ENCODE measurements around the gene NIPSNAP2. TPM values are rescaled to one million over a fixed set of nuclear protein-coding genes. Genes with fewer than 3 reads are reported as not detected.
"Not testable (repeated sequence)": the region's sequence is repeated elsewhere in the genome, so short reads cannot be mapped to it uniquely, and the experiment has no call there.

NIPSNAP2 gene
- total RNA-seq, 2 experiments from 2014 or later: 54.2 to 56.7 TPM

GRCh38 chr7:55939514-55940123 is 24.8 kb upstream of the NIPSNAP2 start:
- Mint-ChIP-seq H3K4me3 (no peak overlapping the region), H3K27me3 (no peaks in the 10 kb centered on the region), H3K27ac (no peak overlapping the region), H3K36me3 (ENCODE audit: low read depth) (peaks cover 29% of the 10 kb centered on the region), H3K4me1 (ENCODE audit: low read depth) (no peaks in the 10 kb centered on the region), H3K9me3 (peaks cover 44% of the 10 kb centered on the region)
- ChIA-PET POLR2A (no interaction called here), CTCF (no interaction called here)
- TF ChIP-seq CTCF (IDR thresholded peaks at IDR 0.05): no peak
- ATAC-seq (no peak), DNase-seq (no peak)
- intact Hi-C loops (cut with micrococcal nuclease): no loop called here

GRCh38 chr7:55946545-55946944 is 17.8 kb upstream of the NIPSNAP2 start:
- Mint-ChIP-seq H3K27me3 (no peaks in the 10 kb centered on the region), H3K4me1 (ENCODE audit: low read depth) (peaks cover under 1% of the 10 kb centered on the region), H3K27ac (no peak overlapping the region), H3K9me3 (peaks cover 19% of the 10 kb centered on the region), H3K4me3 (no peak overlapping the region), H3K36me3 (ENCODE audit: low read depth) (peaks cover 6% of the 10 kb centered on the region)
- ChIA-PET POLR2A (no interaction called here), CTCF (no interaction called here)
- ATAC-seq: no peak
- DNase-seq: no peak
- TF ChIP-seq CTCF (IDR thresholded peaks at IDR 0.05): no peak
- intact Hi-C loops (cut with micrococcal nuclease): no loop called here

- peak within 1 kb of the TSS; percentile 94 for H3K27ac Mint-ChIP-seq
- ChIA-PET CTCF (interaction anchor here (1.9 kb wide), 1 partner anchor 12 kb away, joined by 4 read pairs; the partner anchor contains the start of gene NIPSNAP2), POLR2A (interaction anchor here (0.6 kb wide), 1 partner anchor 448 kb away, joined by 3 read pairs; no protein-coding TSS in a partner anchor)
- H3K9me3 Mint-ChIP-seq: no peaks in the 10 kb centered on the region
- TF ChIP-seq CTCF (IDR thresholded peaks at IDR 0.05): no peak
- peaks cover 27% of the 10 kb centered on the region for H3K36me3 Mint-ChIP-seq (ENCODE audit: low read depth)
- peak; percentile 97 for DNase-seq
- ATAC-seq: peak; percentile 100
- H3K4me3 Mint-ChIP-seq: peak within 1 kb of the TSS; percentile 93
- intact Hi-C loops (cut with micrococcal nuclease): no loop called here
- H3K4me1 Mint-ChIP-seq (ENCODE audit: low read depth): peaks cover 17% of the 10 kb centered on the region
- H3K27me3 Mint-ChIP-seq: no peaks in the 10 kb centered on the region
Measured at GRCh38 chr7:55951637-55952351, 12.6 kb upstream of the NIPSNAP2 start, which contains the start of gene MRPS17. Gene MRPS17 (plus strand): TSS chr7:55951877. CDS start chr7:55953196, 1,319 bp downstream.

DNA sequence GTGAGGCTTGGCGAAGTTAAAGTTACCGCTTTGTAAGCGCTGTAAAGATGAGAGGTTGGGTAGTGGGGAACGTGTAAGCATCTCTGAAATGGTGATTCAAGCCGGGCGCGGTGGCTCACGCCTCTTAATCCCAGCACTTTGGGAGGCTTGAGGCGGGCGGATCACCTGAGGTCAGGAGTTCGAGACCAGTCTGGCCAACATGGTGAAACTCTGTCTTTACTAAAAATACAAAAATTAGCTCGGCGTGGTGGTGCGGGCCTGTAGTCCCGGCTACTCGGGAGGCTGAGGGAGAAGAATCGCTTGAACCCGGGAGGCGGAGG is 12.1 kb upstream of the NIPSNAP2 start:
- H3K9me3 Mint-ChIP-seq; ATAC-seq; H3K27me3 Mint-ChIP-seq; intact Hi-C loops (cut with micrococcal nuclease): not testable (repeated sequence)
- Mint-ChIP-seq H3K36me3 (ENCODE audit: low read depth) (peaks cover 28% of the 10 kb centered on the region), H3K4me1 (ENCODE audit: low read depth) (peaks cover 17% of the 10 kb centered on the region), H3K4me3 (peak overlapping the region; percentile 93), H3K27ac (peak overlapping the region; percentile 94)
- ChIA-PET CTCF (interaction anchor here (1.9 kb wide), 1 partner anchor 12 kb away, joined by 4 read pairs; the partner anchor contains the start of gene NIPSNAP2), POLR2A (interaction anchor here (0.6 kb wide), 1 partner anchor 448 kb away, joined by 3 read pairs; no protein-coding TSS in a partner anchor)
- DNase-seq: peak; percentile 19

GRCh38 chr7:55953707-55954475 is 10.5 kb upstream of the NIPSNAP2 start:
- no peaks in the 10 kb centered on the region for H3K9me3 Mint-ChIP-seq
- H3K27ac Mint-ChIP-seq: peak overlapping the region; percentile 35
- peak overlapping the region; percentile 93 for H3K4me3 Mint-ChIP-seq
- no peak for ATAC-seq
- CTCF ChIA-PET: interaction anchor here (2.7 kb wide), 1 partner anchor 10 kb away, joined by 12 read pairs; the partner anchor contains the start of gene NIPSNAP2
- POLR2A ChIA-PET: no interaction called here
- no peak for DNase-seq
- TF ChIP-seq CTCF (IDR thresholded peaks at IDR 0.05): no peak
- peaks cover 34% of the 10 kb centered on the region for H3K36me3 Mint-ChIP-seq (ENCODE audit: low read depth)
- peaks cover 17% of the 10 kb centered on the region for H3K4me1 Mint-ChIP-seq (ENCODE audit: low read depth)
- no peaks in the 10 kb centered on the region for H3K27me3 Mint-ChIP-seq
- intact Hi-C loops (cut with micrococcal nuclease): no loop called here

Measured in activated CD8-positive, alpha-beta T cell treated with anti-CD3 and anti-CD28 coated beads for 36 hours (primary cell).